ENCODE measurements around the gene TNK1. TPM values are rescaled to one million over a fixed set of nuclear protein-coding genes. Genes with fewer than 3 reads are reported as not detected.

TNK1 gene
- total RNA-seq, 6 donors from 2014 or later, result 5.8 to 16.8 (median 8.2) TPM

- ATAC-seq (ENCODE audit: low FRiP score in 2 of 2) (no peak), DNase-seq (peak in 1 of 2 donors; percentile 82)
- Histone ChIP-seq H3K36me3 (no peaks in the 10 kb centered on the region), H3K9me3 (no peaks in the 10 kb centered on the region), H3K27ac (peak within 1 kb of the TSS in 2 of 4 donors; percentile 44 to 95), H3K27me3 (no peaks in the 10 kb centered on the region), H3K4me1 (peaks cover 29 to 50% (median 35%) of the 10 kb centered on the region in 4 donors), H3K4me3 (no peak within 1 kb of the TSS)
- no peak for TF ChIP-seq EP300 (IDR thresholded peaks at IDR 0.05)
- no peak for TF ChIP-seq POLR2AphosphoS5 (IDR thresholded peaks at IDR 0.05)
- no peak for TF ChIP-seq POLR2A (IDR thresholded peaks at IDR 0.05)
- no peak for TF ChIP-seq CTCF (IDR thresholded peaks at IDR 0.05)
- 66% methylated on average over 10 of the region's 10 CpGs; no CpG with 5 or more reads in 1 of the 2 donors for WGBS, 2 donors
Observed at GRCh38 chr17:7355053-7355452, 25.8 kb upstream of the TNK1 start, which contains the start of gene TMEM95. Gene TMEM95, plus strand, starts transcription at chr17:7355156. Its CDS starts 49 bp downstream, at chr17:7355205.

DNA sequence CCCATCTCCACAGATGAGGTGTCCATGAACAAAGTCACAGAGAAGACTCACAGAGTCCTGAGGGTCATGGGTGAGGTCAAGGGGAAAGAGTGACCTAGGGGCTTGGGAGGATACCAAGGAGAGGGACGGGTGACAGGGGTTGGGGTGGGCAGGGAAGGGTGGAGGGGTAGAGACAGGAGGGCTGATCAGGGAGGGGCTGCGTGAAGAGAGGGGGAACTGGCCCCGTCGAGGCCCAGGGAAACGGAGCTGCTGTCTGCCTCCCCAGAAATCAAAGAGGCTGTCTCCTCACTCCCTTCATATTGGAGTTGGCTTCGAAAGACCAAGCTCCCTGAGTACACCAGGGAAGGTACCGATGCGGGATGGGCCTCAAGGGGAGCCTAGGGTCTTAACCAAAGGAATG lies 25.3 kb upstream of the TNK1 start:
- Histone ChIP-seq H3K27me3 (no peaks in the 10 kb centered on the region), H3K36me3 (no peaks in the 10 kb centered on the region), H3K4me3 (no peak overlapping the region), H3K9me3 (no peaks in the 10 kb centered on the region), H3K27ac (peak overlapping the region in 1 of 4 donors; percentile 44), H3K4me1 (peaks cover 23 to 45% (median 30%) of the 10 kb centered on the region in 4 donors)
- no peak for DNase-seq
- no peak for ATAC-seq (ENCODE audit: low FRiP score in 2 of 2)
- TF ChIP-seq CTCF (IDR thresholded peaks at IDR 0.05) (no peak), EP300 (IDR thresholded peaks at IDR 0.05) (no peak), POLR2AphosphoS5 (IDR thresholded peaks at IDR 0.05) (no peak), POLR2A (IDR thresholded peaks at IDR 0.05) (no peak)
- WGBS, 2 donors, result 71 to 72% methylated on average over 8 of the region's 8 CpGs

- Histone ChIP-seq H3K27me3 (no peaks in the 10 kb centered on the region), H3K36me3 (no peaks in the 10 kb centered on the region), H3K4me3 (no peak overlapping the region), H3K9me3 (no peaks in the 10 kb centered on the region), H3K27ac (no peak overlapping the region), H3K4me1 (peaks cover 19 to 39% (median 25%) of the 10 kb centered on the region in 4 donors)
- TF ChIP-seq POLR2AphosphoS5 (IDR thresholded peaks at IDR 0.05), result peak in 1 of 2 donors; percentile 34
- no peak for TF ChIP-seq EP300 (IDR thresholded peaks at IDR 0.05)
- TF ChIP-seq CTCF (IDR thresholded peaks at IDR 0.05), result peak; percentile 87 to 95 (median 94)
- DNase-seq, result peak; percentile 88 to 91
- peak; percentile 56 to 85 for ATAC-seq (ENCODE audit: low FRiP score in 2 of 2)
- 12 to 30% methylated on average over 6 to 12 of the region's 12 CpGs for WGBS, 2 donors
Observed at GRCh38 chr17:7356072-7356549, 24.8 kb upstream of the TNK1 start.

DNA sequence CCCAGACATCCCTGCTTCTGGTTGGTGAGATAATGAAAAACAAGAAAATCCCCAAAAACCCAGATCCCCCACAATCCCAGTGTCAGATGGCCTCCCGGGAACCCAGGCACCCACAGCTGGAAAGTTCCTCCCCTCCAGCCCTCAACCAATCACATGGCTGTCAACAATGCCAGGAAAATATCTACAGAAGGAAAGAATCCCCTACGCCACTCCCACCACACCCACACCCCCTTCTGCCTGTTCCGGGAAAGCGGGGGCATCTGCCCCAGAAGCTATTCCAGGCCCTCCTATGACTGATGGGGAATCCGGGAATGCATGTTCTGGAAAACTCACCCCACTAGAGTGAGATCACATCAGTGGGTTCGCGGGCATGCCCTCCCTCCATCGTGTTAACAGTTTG lies 24.1 kb upstream of the TNK1 start:
- Histone ChIP-seq H3K9me3 (no peaks in the 10 kb centered on the region), H3K4me3 (no peak overlapping the region), H3K27ac (no peak overlapping the region), H3K36me3 (no peaks in the 10 kb centered on the region), H3K27me3 (no peaks in the 10 kb centered on the region), H3K4me1 (peaks cover 19 to 34% (median 23%) of the 10 kb centered on the region in 4 donors)
- TF ChIP-seq CTCF (IDR thresholded peaks at IDR 0.05) (no peak), EP300 (IDR thresholded peaks at IDR 0.05) (no peak), POLR2A (IDR thresholded peaks at IDR 0.05) (no peak), POLR2AphosphoS5 (IDR thresholded peaks at IDR 0.05) (no peak)
- WGBS, 2 donors, result 63 to 74% methylated on average over 6 to 8 of the region's 8 CpGs
- peak in 1 of 2 donors; percentile 1 for ATAC-seq (ENCODE audit: low FRiP score in 2 of 2)
- no peak for DNase-seq

- Histone ChIP-seq H3K27me3 (no peaks in the 10 kb centered on the region), H3K9me3 (no peaks in the 10 kb centered on the region), H3K4me3 (no peak overlapping the region), H3K4me1 (peaks cover 17 to 33% (median 22%) of the 10 kb centered on the region in 4 donors), H3K27ac (no peak overlapping the region), H3K36me3 (no peaks in the 10 kb centered on the region)
- ATAC-seq (ENCODE audit: low FRiP score in 2 of 2) (no peak), DNase-seq (no peak)
- TF ChIP-seq POLR2AphosphoS5 (IDR thresholded peaks at IDR 0.05), result no peak
- WGBS, 2 donors, result 58 to 79% methylated on average over 2 of the region's 2 CpGs
Observed at GRCh38 chr17:7357381-7357780, 23.5 kb upstream of the TNK1 start.

All from upper lobe of left lung (tissue), 6 donors.